Activated naive CD8-positive, alpha-beta T cell treated with anti-CD3 and anti-CD28 coated beads, Interleukin-2, amount 50 U/mL, for 24 hours (primary cell): ENCODE measurements around the gene CARTPT.

ENCODE experiments used
- ATAC-seq: fragments of 150-1000 bp; cut with Tn5 transposase; one replicate; pipeline ENCODE4 v1.10.0; 2021
- DNase-seq: peaks from one replicate; pipeline ENCODE4 v3.0.0; 2021
- H3K27ac Mint-ChIP-seq: one replicate; pipeline ENCODE4 v1.8.0; 2021; ENCODE audit warnings: mild to moderate bottlenecking, mixed read lengths
- H3K27me3 Mint-ChIP-seq: one replicate; pipeline ENCODE4 v1.8.0; 2021; ENCODE audit warnings: mixed read lengths
- H3K36me3 Mint-ChIP-seq: one replicate; pipeline ENCODE4 v1.8.0; 2021; ENCODE audit warnings: low read depth, mixed read lengths
- H3K4me1 Mint-ChIP-seq: one replicate; pipeline ENCODE4 v1.8.0; 2021; ENCODE audit warnings: mixed read lengths
- H3K4me3 Mint-ChIP-seq: one replicate; pipeline ENCODE4 v1.8.0; 2021; ENCODE audit warnings: mild to moderate bottlenecking, moderate library complexity, mixed read lengths
- H3K9me3 Mint-ChIP-seq: one replicate; pipeline ENCODE4 v1.8.0; 2021; ENCODE audit warnings: mixed read lengths

The CARTPT gene

DNA sequence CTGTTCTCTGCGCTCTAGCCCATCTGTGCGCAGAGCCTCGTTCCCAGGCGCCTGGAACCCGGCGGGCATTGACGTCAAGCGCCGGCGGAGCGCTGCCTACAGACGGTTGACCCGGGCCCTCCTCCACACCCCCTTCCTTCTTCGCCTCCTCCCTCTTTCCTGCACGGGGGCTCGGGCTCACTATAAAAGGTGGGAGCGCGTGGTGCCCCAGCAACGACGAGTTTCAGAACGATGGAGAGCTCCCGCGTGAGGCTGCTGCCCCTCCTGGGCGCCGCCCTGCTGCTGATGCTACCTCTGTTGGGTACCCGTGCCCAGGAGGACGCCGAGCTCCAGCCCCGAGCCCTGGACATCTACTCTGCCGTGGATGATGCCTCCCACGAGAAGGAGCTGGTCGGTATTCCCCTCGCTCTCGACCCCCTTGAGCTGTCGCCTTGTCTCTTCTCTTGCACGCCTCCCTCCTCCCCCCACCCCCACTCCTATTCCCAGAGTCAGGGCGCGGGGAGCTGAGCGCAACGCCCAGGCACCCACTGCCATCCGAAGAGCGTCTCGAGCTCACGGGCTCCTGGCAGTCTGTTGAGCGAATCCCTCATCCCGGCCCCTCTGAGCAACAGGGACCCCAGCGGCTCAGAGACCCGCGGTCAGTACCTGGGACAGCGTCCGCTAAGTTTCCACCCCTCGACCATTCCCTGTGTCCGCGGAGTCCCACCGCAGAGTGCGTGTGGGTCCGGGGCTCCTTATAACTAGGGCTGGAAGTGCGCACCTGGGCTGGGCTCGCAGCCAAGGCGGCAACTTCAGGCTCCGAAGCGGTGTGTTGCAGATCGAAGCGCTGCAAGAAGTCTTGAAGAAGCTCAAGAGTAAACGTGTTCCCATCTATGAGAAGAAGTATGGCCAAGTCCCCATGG, at the start of gene CARTPT:
Gene CARTPT, plus strand, starts transcription at position 213 of the 902 bp plus-strand sequence. Its CDS starts 19 bp downstream, at position 232.
- no peaks in the 10 kb centered on the region for H3K9me3 Mint-ChIP-seq
- peaks cover under 1% of the 10 kb centered on the region for H3K36me3 Mint-ChIP-seq
- no peak within 1 kb of the TSS for H3K4me3 Mint-ChIP-seq
- H3K27ac Mint-ChIP-seq = no peak within 1 kb of the TSS
- peaks cover 60% of the 10 kb centered on the region for H3K27me3 Mint-ChIP-seq
- ATAC-seq = no peak
- DNase-seq = peak; percentile 7
- peaks cover 2% of the 10 kb centered on the region for H3K4me1 Mint-ChIP-seq

DNA sequence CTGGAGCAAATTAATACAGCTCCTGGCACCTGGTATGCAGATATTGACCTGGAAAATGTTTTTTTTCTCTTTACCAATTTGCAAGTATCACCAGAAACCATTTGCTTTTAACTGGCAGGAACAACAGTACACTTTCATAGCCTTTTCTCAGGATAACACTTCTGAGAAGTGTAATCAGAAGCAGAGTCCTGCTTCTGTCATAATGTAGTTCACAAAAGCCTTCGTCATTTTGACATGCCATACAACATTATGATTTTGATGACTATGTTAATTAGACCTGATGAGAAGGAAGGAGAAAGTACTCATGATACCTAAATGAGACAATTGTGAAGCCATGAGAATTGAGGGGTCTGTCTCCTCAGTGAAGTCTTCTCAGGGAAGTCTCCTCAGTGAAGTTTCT, 41.1 kb upstream of the CARTPT start:
- peaks cover 19% of the 10 kb centered on the region for H3K27me3 Mint-ChIP-seq
- DNase-seq (no peak), ATAC-seq (no peak)
- H3K4me1 Mint-ChIP-seq = no peaks in the 10 kb centered on the region
- H3K9me3 Mint-ChIP-seq = no peaks in the 10 kb centered on the region
- no peak overlapping the region for H3K27ac Mint-ChIP-seq
- H3K4me3 Mint-ChIP-seq = no peak overlapping the region
- H3K36me3 Mint-ChIP-seq = no peaks in the 10 kb centered on the region

DNA sequence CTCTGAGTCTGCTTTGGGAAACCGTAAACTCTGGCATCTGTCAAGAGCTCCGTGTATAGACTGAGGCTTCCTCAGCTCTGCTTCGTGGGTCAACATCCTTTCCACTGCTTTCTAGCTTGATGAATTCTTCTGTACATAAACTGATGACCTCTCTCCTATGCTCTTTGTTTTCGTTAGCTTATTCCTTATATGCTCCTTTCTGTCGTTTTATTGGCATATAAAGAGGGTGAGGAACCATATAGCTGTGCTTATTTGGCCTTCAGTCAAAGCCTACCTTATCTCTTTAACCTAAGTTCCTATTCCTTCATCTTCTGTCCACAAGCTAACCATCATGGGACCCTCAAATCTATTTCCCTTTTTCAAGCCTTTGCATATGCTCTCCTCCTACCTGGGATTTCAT, 39.4 kb upstream of the CARTPT start:
- Mint-ChIP-seq H3K9me3 (no peaks in the 10 kb centered on the region), H3K27ac (no peak overlapping the region), H3K4me1 (no peaks in the 10 kb centered on the region), H3K27me3 (peaks cover 17% of the 10 kb centered on the region), H3K4me3 (no peak overlapping the region), H3K36me3 (no peaks in the 10 kb centered on the region)
- DNase-seq (no peak), ATAC-seq (no peak)

DNA sequence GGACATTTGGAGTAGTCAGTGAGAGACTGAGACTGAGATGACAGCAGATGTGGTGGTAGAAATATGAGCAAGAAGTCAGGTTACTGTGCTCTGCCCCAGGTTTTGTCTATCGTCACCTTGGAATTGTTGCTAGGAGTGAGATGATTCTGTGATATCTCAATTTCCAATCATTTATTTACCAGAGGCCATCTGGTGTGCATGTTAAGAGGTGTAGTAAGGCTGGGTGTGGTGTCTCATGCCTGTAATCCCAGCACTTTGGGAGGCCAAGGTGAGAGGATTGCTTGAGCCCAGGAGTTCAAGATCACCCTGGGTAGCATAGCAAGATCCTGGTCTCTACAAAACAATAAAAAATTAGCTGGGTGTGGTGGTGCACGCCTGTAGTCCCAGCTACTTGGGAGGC, 38.6 kb upstream of the CARTPT start:
- DNase-seq (no peak), ATAC-seq (no peak)
- H3K27ac Mint-ChIP-seq = no peak overlapping the region
- H3K27me3 Mint-ChIP-seq = peaks cover 20% of the 10 kb centered on the region
- no peaks in the 10 kb centered on the region for H3K36me3 Mint-ChIP-seq
- H3K4me1 Mint-ChIP-seq = no peaks in the 10 kb centered on the region
- peaks cover 8% of the 10 kb centered on the region for H3K9me3 Mint-ChIP-seq
- H3K4me3 Mint-ChIP-seq = no peak overlapping the region

DNA sequence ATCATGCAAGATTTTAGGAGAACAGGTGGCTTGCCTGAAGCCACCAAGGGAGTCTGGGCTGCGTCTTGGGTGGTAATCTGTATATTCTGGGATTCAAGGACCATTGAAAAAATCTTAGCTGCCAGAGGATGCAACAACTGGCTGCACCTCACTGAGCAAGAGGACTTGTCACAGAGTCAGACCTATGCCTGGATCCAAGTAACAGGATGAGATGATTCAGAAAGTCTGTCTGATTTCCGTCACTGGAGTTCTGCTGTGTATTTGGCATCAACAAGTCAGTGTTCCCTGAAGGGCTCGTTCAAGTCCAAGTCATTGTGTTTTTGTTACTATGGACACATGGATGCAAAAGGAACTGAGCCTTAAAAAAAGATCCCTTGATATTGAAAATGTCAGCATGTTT, 37.8 kb upstream of the CARTPT start:
- Mint-ChIP-seq H3K36me3 (no peaks in the 10 kb centered on the region), H3K4me3 (no peak overlapping the region), H3K27ac (no peak overlapping the region), H3K27me3 (peaks cover 22% of the 10 kb centered on the region), H3K4me1 (no peaks in the 10 kb centered on the region), H3K9me3 (peaks cover 13% of the 10 kb centered on the region)
- DNase-seq (no peak), ATAC-seq (no peak)

DNA sequence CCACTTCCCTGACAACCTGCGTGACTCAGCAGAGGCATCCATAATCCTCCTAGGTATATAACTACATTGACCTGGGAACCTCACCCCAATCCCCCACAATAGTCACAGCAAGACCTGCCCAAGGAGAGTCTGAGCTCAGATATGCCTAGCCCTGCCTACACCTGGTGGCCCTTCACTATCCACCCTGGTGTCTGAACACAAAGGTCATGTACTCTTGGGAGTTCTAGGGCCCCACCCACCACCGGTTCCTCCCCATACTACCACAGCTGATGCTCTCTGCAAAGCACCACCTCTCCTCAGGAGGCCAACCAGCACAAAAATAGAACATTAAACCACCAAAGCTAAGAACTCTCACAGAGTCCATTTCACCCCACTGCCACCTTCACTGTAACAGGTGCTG, 34.8 kb upstream of the CARTPT start:
- H3K9me3 Mint-ChIP-seq = peaks cover 13% of the 10 kb centered on the region
- peaks cover 38% of the 10 kb centered on the region for H3K27me3 Mint-ChIP-seq

DNA sequence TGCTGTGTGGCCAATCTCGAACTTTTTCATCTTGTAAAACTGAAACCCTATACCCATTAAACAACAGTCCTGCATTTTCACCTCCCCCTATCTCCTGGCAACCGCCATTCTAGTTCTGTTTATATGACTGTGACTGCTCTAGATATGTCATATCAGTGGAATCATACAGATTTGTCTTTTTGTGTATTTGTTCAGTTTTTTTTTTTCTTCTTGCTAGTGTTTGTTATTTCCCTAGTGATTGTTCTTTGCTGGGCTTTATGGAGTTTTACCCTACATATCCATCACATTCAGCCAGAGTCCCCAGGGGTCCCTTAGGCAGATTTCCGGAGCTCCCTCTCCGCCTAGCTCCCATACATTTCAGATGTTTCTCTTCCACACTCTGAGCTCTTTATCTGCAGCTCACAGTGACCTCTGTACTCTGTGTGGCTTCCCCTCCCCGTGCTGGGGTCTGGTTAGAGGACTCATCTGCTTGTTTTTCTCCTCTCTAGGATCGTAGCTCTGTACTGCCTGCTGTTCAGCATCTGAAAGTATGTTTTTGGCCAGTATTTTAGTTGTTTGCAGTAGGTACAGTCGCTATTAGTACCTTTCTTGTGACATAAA, 25.1 kb upstream of the CARTPT start:
- no peak for DNase-seq
- ATAC-seq = no peak
- no peak overlapping the region for H3K27ac Mint-ChIP-seq
- H3K4me3 Mint-ChIP-seq = no peak overlapping the region
- H3K27me3 Mint-ChIP-seq = peaks cover 14% of the 10 kb centered on the region
- H3K36me3 Mint-ChIP-seq = no peaks in the 10 kb centered on the region
- peaks cover 4% of the 10 kb centered on the region for H3K4me1 Mint-ChIP-seq
- peaks cover 4% of the 10 kb centered on the region for H3K9me3 Mint-ChIP-seq

More for the DNA sequence above, 34.8 kb upstream of the CARTPT start:
- Mint-ChIP-seq H3K4me1 (no peaks in the 10 kb centered on the region), H3K36me3 (no peaks in the 10 kb centered on the region), H3K4me3 (no peak overlapping the region), H3K27ac (no peak overlapping the region)
- DNase-seq = no peak
- no peak for ATAC-seq

DNA sequence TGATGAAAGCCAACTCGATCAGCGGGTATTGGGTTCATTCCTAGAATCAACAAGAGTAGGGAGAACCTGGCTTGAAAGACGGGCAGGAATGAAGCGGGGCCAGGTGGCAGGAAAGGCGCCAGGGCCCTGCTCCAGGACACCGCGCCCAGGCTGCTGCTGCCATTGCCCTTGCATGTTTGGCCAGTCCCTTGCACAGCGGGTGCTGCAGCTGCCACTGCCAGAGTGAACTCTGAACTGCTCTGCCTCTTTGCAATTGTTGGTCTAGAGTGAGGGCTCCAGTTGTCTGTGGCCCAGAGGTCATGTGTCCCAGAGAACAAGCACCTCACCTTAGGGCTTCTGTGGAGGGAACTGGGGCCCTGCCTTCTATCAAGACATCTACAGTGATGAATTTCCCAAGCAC, 24.0 kb upstream of the CARTPT start:
- DNase-seq (no peak), ATAC-seq (no peak)
- no peaks in the 10 kb centered on the region for H3K36me3 Mint-ChIP-seq
- H3K27me3 Mint-ChIP-seq = peaks cover 7% of the 10 kb centered on the region
- H3K27ac Mint-ChIP-seq = no peak overlapping the region
- H3K4me3 Mint-ChIP-seq = no peak overlapping the region
- H3K4me1 Mint-ChIP-seq = peaks cover 4% of the 10 kb centered on the region
- H3K9me3 Mint-ChIP-seq = peaks cover 4% of the 10 kb centered on the region

DNA sequence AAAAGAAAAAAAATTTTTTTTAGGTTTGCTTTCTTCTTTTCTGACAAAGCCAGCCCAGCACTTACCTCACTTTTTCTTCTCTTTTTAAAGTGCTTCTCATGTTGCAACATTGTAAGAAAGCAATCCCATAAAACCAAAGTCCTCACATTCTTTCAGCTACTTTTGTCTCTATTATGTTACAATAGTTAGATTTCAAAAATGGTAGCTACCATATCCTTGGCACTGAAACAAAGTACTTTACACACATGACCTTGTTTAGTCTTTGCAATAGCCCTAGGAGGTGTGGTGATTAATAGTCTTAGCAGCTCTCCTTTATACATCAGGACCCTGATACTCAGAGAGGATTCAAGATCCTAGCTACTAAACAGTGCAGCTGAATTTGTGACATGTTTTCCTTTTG, 23.5 kb upstream of the CARTPT start:
- Mint-ChIP-seq H3K27me3 (peaks cover 7% of the 10 kb centered on the region), H3K36me3 (no peaks in the 10 kb centered on the region), H3K4me1 (peaks cover 4% of the 10 kb centered on the region), H3K9me3 (peaks cover 4% of the 10 kb centered on the region), H3K27ac (no peak overlapping the region), H3K4me3 (no peak overlapping the region)
- ATAC-seq (no peak), DNase-seq (no peak)

DNA sequence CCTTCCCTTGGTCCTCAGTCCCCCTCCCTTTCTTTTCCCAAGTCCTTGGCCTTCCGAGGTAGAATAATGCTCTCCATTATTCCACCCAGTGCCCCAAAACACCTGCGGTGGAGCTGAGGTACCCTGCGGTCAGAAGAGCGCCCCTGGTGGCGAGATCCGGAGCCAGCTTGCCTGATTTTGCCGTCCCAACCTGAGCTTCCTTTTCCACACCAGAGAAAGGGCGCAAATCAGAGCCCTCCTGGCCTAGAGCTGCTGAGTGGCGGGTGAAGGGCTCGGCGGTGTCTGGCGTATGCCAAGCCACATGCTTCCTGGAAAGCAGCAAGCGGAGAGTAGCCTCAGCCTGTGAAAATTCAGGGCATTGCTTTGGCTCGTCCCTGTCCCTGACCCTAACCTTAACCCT, 21.1 kb upstream of the CARTPT start:
- H3K9me3 Mint-ChIP-seq = peaks cover 4% of the 10 kb centered on the region
- DNase-seq = no peak
- H3K27me3 Mint-ChIP-seq = peaks cover 7% of the 10 kb centered on the region
- no peaks in the 10 kb centered on the region for H3K36me3 Mint-ChIP-seq
- H3K4me1 Mint-ChIP-seq = peaks cover 4% of the 10 kb centered on the region
- ATAC-seq = no peak
- H3K4me3 Mint-ChIP-seq = no peak overlapping the region
- no peak overlapping the region for H3K27ac Mint-ChIP-seq

DNA sequence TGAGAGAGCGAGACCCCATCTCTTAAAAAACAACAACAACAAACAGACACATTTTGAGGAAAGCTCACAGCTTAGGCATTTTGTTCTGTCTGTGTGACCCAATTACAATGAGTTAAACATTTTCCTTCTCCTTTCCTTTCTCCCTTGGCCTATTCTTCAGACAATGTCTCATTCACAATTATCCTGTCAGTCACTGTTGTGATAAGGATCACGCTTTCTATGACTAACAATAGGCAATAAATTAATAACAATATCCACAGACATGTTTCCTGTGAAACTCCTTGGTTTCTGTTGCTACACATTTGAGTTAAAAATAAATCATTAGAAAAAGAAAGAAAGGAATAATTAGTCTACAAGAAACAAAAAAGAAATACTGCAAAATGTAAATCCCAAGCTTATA, 19.8 kb upstream of the CARTPT start:
- no peaks in the 10 kb centered on the region for H3K36me3 Mint-ChIP-seq
- no peak overlapping the region for H3K4me3 Mint-ChIP-seq
- H3K27me3 Mint-ChIP-seq = peaks cover 8% of the 10 kb centered on the region
- H3K27ac Mint-ChIP-seq = no peak overlapping the region
- H3K4me1 Mint-ChIP-seq = peaks cover 4% of the 10 kb centered on the region
- ATAC-seq (no peak), DNase-seq (no peak)
- peaks cover 4% of the 10 kb centered on the region for H3K9me3 Mint-ChIP-seq

DNA sequence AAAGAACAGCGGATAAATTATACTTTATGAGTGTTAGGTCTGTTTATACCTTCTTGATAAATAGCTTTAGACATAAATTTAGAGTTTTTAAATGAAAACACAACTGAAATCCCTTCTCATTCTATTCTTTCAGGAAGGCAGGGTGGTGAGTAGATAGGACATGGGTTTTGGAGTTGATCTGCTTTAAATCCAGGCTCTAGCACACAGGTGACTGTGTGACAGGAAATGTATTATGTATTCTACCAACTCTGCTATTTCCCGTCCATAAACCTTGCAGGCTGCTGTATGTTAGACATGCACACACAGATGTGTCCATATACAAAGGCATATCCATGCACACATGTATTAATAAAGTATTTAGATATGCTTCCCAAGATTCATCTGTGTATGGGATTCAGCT, 19.3 kb upstream of the CARTPT start:
- Mint-ChIP-seq H3K4me3 (no peak overlapping the region), H3K9me3 (peaks cover 4% of the 10 kb centered on the region), H3K4me1 (peaks cover 4% of the 10 kb centered on the region), H3K36me3 (no peaks in the 10 kb centered on the region), H3K27ac (no peak overlapping the region), H3K27me3 (peaks cover 7% of the 10 kb centered on the region)
- DNase-seq (no peak), ATAC-seq (no peak)

DNA sequence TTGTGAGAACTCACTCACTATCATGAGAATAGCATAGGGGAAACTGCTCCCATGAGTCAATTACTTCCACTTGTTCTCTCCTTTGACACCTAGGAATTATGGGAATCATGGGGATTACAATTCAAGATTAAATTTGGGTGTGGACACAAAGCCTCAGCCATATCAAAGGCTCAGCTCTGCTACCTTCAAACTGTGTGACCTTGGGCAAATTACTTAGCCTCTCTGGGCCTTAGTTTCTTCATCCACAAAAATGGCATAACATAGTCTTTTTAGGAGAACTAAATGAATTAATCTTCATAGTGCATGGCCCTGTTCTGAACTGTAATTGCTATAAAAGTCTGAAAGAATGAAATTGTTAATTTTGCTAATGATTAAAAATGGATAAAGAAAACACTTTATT, 18.3 kb upstream of the CARTPT start:
- no peaks in the 10 kb centered on the region for H3K36me3 Mint-ChIP-seq
- H3K9me3 Mint-ChIP-seq = peaks cover 4% of the 10 kb centered on the region
- peaks cover 4% of the 10 kb centered on the region for H3K4me1 Mint-ChIP-seq
- no peak overlapping the region for H3K4me3 Mint-ChIP-seq
- no peak for ATAC-seq
- DNase-seq = no peak
- H3K27ac Mint-ChIP-seq = no peak overlapping the region
- peaks cover 7% of the 10 kb centered on the region for H3K27me3 Mint-ChIP-seq

DNA sequence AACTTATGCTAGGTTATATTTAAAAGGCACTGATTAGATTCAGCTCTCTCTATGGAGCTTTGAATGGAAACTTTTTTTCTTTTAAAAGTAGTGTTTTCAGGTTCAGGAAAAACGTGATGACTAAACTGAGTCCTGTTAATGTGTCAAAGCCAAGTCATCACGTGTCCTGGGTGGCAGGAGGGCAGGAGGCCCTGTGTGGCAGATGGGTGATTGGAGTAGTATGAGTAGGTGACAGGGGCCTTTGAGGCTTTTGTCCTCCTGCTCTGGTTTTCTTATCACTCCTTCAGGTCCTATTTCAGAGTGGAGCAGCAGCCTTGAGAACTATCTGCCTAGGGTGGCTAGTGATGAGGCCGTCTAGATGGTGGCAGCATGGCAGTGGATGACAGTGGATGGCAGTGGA, 17.7 kb upstream of the CARTPT start:
- H3K4me3 Mint-ChIP-seq = no peak overlapping the region
- no peak overlapping the region for H3K27ac Mint-ChIP-seq
- ATAC-seq (peak; percentile 47), DNase-seq (no peak)
- H3K27me3 Mint-ChIP-seq = peaks cover 7% of the 10 kb centered on the region
- no peaks in the 10 kb centered on the region for H3K36me3 Mint-ChIP-seq
- peaks cover 4% of the 10 kb centered on the region for H3K9me3 Mint-ChIP-seq
- peaks cover 4% of the 10 kb centered on the region for H3K4me1 Mint-ChIP-seq

DNA sequence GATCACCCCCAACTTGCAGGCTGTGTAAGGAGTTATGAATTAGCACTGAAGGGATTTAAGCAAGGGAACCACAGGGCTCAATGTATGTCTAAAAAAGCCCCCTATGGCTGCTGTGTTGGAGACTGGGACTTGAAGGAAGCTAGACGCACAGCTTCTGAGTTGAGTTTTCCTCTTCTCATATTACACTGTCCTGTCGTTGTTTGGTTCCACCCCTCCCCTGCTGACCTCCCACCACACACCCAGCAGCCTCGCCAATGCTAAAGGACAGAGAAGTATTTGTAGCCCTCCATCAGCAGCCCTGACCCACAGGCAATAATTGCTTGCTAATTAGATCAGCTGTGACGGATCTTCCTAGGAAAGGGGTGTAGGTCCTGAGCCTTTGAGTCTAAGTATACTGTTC, 15.1 kb upstream of the CARTPT start:
- Mint-ChIP-seq H3K4me3 (no peak overlapping the region), H3K9me3 (no peaks in the 10 kb centered on the region), H3K27ac (no peak overlapping the region), H3K36me3 (no peaks in the 10 kb centered on the region), H3K27me3 (peaks cover 4% of the 10 kb centered on the region), H3K4me1 (no peaks in the 10 kb centered on the region)
- DNase-seq (no peak), ATAC-seq (no peak)
